HG02870 (cell line): ENCODE measurements around the gene ASB8.

Source experiments
- ATAC-seq: cut with Tn5 transposase; IDR thresholded peaks from one replicate; pipeline ENCODE4 v1.9.1; 2021; ENCODE audit warnings: mild to moderate bottlenecking, moderate library complexity; ENCODE audit not compliant: unreplicated experiment

Gene ASB8, protein sequence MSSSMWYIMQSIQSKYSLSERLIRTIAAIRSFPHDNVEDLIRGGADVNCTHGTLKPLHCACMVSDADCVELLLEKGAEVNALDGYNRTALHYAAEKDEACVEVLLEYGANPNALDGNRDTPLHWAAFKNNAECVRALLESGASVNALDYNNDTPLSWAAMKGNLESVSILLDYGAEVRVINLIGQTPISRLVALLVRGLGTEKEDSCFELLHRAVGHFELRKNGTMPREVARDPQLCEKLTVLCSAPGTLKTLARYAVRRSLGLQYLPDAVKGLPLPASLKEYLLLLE

DNA sequence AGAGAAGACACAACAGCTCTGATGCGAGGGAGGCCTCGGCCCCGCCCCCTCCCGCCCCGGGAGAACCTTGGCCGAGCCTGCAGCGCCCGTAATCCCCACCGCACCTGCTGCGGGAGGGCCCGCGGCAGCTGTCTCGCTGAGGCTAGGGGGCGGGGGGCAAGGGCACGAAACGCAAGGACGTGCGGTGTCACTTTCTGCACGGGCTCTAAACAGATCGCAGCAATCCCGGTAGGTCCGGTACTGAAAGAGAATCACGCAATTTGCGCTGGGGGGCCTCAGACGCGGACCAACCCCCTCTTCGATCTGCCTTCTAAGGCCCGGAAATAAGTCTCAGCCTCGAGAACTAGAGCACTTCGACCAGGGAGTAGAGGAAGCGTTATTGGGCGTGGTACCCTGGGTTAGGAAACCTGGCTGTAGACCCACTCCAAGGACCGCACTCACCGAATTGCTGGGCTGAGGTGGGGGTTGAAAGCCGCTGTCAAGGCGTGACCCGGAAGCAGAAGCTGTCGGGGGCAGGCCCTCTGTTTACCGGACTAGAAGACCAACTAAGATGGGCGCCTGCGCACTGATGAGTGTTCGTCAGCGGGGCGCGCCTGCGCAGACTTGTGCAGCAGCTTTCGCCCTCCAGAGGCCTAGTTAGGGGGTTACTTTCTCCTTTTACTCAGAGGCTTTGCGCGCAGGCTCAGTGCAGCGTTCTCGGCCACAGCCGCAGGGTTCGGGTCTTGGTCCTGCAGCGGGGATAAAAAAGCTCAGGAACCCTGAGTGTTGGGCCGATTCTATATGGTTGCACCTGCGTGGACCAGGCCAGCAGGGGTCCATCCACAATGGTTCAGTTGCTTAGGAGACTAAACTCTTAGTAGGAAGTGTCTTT lies at the start of gene ASB8:
ASB8 (minus strand) TSS at position 498 of the 871 bp plus-strand sequence. CDS start 4,019 bp downstream, outside the sequence.
- ATAC-seq, result peak; percentile 89

DNA sequence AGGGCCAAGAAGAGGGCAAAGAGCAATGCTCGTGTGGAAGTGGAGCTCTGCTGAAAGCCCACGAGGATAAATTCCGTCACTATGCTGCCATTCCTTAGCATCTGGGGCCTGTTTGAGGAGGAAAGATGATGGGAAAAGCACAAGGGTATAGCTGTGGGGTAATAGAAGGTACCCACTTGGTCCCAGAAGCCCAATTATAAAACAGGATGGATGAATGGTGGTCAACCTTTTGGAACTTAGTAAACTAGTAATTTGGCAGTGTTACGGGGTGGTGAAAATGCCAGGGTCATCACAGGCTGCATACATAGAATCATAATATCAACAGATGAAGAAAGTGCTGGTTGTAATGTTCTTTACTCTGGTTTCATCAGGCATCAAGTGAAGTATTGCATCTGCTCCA lies 45.9 kb upstream of the ASB8 start, which contains the start of gene OR10AD1:
OR10AD1 (minus strand) TSS at position 101 of the 400 bp plus-strand sequence; CDS start at position 101, 0 bp downstream.
- no peak for ATAC-seq

DNA sequence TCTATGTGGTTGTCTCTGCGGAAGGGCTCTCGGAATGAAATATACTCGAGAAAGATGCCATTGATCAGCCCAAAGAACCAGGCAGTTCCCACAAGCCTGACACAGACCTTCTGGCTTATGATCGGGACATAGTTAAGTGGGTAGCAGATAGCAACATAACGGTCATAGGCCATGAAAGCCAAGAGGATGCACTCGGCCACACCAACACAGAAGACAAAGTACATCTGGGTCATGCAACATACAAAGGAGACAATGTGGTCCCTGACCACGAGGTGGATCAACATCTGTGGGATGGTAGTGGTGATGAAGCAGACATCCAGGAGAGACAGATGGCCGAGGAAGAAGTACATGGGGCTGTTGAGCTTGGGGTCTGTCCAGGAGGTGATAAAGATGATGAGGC lies 45.5 kb upstream of the ASB8 start:
- no peak for ATAC-seq

DNA sequence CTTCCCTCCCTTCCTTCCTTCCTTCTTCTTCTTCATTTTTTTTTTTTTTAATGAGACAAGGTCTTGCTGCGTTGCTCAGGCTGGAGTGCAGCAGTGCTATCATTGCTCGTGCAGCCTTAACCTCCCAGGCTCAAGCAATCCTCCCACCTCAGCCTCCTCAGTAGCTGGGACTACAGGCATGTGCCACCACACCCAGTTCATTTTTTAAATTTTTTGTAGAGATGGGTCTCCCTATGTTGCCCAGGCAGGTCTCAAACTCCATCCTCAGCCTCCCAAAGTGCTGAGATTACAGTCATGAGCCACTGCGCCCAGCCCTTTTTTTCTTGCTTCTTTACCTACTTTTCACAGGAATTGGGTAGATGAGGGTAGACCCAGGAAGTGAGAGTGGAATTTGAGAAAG lies 44.2 kb upstream of the ASB8 start:
- no peak for ATAC-seq

DNA sequence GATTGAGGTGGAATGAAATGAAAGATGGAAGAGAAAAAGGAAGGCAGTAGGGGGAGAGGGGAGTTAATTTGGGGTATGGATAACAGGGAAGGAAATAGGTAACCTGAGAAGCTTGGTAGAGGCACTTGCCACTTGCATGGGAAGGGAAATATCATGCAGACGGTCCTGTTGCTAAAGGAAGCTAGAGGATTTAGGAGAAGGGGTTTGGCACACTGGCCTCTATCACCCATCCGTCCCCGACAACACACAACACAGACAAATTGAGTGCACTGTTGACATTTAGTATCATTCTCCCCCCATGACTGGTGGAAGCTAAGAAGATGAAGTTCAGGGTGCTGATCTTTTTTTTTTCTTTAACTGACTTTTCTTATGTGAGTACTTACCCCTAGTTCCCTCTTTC lies 43.8 kb upstream of the ASB8 start:
- no peak for ATAC-seq

DNA sequence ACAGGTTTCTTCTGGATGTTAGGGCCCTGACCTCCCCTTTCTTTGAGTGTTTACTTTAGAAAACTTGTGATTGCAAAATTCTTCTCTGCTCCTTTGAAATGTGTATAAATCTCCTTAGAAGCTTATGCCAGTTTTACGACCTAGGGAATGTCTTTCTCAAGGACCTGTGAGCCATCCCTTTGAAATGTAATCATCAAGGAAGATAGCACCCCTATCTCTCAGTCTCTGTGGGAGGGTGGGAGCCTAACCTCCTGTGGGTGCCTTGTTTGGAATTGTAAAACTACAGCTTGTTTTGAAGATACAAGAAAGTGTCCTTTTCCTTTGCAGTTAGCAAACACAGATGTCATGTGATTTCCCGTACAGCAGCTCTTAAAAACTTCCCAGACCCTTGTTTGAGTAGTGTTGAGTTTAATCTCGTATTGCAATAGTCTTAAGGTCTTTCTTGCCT lies 42.5 kb upstream of the ASB8 start:
- no peak for ATAC-seq

DNA sequence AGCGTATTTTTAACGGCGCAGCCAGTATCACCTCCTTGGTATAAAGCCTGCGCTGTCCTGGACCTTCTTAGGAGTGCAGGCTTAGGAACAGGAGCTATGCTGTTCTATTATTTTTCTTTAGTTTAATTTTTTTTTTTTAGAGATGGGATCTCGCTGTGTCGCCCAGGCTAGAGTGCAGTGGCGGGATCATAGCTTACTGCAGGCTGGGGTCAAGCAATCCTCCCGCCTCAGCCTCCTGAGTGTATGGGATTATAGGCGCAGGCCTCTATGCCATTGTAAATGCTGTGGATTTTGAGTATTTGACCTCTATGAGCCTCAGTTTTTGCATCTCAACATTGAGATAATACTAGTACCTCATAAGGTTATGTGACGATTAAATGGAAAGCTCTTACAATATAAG lies 41.7 kb upstream of the ASB8 start:
- no peak for ATAC-seq

DNA sequence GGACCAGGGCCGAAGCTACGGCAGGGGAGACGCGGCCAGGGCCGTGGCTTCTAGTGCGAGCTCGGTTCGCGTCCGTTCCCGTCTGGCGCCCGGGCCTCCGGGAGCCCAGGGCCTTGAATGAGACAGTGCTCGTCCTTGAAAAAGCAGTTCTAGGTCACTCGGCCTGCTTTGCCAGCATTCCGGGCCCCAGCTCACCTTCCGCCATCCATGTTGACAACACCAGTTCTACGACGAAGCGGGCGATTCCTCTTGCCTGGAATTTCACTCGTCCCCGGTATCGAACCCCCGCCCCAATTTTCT lies 41.3 kb upstream of the ASB8 start:
- ATAC-seq, result peak; percentile 8

DNA sequence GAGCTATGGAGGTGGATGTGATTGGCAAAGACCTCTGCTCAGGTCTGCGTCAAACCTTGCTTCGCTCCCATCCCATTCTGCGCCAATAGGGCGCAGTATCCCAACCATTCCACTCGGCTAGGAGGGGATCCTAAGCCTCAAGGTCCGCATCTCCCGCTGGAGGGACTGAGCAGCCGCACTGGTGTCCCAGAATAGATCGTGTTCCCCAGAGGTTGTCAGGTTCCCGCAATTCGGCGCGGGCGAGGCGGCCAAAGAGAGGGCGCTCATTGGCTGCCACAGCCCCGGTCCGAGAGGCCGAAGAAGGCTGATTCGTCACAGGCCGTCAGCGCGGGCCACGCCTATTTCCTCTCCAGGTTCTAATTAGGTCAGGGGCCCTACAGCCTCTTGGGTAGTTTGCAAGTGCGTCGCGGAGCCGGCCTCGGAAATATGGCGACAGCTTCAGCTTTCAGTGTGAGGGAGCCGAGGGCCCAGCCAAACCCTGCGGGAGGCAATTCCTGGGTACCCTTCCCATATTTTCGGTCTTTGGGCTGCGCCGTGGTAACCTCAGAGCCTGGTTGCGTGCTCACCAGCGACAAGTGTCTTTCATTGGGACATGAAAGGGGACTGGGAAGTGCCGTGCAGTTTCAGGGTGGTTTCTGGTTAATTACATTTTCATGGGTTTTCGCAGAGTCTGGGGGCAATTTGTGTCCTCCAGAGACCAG lies 40.8 kb upstream of the ASB8 start:
- peak; percentile 99 for ATAC-seq

DNA sequence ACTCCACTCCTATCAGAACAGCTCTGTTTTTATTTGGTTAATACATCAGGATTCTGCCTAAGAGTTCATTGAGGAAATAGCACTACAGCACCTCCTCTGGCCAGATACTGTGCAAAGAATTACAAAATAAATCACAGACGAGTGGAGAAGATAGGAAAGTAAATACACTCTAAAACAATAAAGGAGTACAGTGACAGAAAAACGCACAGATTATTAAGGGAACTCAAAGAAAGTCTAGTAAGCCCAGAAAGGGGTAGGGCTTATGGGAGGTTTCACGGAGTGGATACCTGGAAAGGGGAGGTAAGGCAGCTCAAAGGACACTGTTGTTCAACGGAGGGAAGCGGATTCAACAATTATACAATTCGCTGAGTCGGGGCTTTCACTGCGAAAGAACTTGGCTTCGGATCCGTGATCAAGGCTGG lies 40.2 kb upstream of the ASB8 start:
- peak; percentile 15 for ATAC-seq

DNA sequence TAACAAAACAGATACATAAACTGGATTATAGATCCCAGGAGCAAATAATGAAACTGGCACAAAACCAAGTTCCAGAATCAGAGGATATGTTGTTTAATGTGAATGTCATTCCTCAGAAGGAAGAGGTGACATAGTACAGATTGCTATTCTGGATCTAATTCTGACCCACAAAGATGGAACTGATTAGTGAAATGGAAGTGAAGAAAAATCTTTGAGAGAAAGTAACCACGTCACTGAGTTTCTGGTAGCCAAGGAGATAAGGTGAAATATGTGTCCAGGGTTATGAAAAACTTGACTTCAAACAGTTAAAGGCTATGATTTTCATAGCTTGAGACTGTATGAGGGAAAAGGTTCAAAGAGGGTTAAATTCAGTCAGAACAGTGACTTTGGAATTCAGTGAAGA lies 37.5 kb upstream of the ASB8 start:
- ATAC-seq, result no peak

DNA sequence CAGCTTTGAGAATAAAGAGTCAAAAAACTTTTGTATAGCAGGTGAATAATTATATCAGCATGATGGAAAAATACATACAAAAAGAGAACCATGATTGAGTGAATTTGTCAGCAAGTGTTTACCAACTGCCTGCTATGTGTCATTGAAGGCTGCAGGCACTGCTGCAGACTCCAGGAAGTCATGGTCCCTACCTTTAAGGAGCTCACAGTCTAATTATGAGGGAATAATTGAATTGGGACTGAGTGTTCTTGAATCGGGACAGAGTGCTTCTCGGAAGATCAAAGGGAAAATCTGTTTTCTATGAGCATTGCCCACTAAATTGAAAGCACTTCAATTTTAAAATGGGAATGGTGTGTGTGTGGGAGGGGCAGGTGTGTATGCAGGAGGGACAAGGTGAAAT lies 36.3 kb upstream of the ASB8 start:
- ATAC-seq, result no peak

DNA sequence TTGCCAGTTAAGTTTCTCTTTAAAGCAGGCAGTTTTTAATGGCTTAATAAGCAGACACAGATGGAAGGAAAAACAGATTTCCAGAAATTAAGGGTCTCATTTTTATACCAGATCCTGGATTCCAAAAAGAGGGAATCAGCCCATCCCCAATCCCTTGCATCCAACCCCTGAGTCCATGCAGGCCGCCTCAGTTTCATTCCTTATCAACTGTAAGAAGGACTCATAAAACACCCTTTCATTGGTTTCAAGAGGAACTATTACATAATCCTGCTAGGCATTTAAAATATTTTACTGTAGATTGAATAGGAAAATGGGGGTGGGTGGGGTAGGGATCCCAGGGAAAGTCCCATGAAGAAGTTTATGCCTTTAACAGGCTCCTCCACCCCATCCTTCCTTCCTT lies 35.5 kb upstream of the ASB8 start:
- no peak for ATAC-seq

DNA sequence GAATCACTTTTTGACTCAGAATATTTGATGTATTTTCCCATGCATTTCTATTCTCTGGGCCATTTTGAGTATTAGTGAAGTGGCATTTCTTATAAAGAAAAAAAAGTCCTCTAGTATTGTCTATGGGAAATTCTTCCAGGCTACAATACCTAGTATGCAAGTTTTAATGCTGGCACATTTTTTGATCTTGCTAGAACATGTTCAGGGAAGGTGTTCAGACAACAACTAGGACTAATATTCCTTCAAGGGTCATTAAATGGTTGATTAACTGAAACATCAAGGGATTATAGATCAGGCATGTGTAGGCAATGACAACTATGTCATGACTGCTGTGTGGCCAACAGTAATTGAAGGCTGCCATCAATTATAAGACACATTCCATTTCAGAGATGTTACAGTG lies 33.8 kb upstream of the ASB8 start:
- ATAC-seq, result no peak

DNA sequence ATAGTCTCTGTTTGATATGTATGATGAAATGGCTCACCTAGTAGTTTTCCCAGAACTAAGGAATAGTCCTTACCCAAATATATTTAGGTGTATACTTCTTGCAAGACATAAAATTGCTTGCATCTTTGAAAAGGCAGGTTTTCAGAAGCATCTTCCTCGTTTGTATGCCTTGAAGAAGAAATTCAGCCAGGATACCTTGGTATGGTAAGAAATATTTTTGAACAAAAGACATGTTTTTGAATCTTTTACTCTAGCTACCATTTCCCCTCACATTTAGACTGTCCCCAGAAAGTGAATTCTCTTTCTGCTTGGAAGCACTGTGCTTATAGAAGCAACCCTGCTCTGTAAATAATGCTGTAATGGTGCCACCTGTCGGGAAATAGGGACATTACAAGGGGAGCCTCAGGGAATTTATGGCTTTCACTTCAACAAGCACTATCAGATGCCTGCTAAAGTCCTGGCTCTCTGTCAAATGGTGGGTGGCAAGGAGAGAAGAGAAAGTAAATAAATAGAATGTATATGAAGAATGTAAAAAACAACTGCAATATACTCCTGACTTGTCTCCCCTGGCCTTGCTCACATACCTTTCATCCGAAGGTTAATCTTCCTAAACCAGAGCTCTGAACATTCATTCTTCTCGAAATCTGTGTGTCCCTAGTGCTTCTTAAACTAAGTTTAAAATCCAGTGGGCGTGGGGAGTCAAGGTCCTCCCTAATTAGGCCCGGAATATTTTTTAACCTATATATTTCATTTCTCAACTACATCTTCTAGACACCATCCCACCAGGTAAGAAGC lies 32.2 kb upstream of the ASB8 start:
- no peak for ATAC-seq

DNA sequence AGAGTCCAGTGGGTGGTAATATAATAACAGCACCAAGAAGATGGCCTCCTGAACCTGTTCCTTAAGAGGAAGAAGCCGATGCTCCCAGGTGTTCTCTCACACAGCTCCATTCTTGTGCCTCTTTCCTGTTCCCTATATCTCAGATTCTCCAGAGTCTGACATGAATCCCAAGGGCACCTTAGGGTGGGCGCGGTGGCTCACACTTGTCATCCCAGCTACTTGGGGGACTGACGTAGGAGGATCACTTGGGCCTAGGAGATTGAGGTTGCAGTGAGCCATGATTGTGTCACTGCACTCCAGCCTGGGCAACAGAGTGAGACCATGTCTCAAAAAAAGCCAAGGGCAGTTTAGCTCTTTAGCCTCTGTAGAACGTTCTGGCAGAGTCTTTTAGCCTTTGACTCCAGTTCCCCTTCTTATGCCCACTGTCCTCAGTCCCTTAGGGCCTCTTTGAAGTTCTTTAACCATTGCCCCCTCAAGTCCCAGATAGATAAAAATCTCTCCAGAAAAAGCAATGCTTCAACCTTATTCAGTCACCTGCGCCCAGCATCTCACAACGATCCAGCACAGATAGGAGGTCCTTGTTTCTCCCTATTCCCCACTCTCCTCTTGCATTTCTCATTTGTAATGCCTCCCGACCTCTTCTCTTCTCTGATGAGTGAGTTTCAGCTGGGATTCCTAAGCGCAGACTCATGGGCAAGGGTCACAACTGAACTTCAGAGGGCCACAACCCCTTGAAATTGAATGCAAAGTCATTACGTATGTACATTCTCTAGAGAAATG lies 30.8 kb upstream of the ASB8 start:
- no peak for ATAC-seq

DNA sequence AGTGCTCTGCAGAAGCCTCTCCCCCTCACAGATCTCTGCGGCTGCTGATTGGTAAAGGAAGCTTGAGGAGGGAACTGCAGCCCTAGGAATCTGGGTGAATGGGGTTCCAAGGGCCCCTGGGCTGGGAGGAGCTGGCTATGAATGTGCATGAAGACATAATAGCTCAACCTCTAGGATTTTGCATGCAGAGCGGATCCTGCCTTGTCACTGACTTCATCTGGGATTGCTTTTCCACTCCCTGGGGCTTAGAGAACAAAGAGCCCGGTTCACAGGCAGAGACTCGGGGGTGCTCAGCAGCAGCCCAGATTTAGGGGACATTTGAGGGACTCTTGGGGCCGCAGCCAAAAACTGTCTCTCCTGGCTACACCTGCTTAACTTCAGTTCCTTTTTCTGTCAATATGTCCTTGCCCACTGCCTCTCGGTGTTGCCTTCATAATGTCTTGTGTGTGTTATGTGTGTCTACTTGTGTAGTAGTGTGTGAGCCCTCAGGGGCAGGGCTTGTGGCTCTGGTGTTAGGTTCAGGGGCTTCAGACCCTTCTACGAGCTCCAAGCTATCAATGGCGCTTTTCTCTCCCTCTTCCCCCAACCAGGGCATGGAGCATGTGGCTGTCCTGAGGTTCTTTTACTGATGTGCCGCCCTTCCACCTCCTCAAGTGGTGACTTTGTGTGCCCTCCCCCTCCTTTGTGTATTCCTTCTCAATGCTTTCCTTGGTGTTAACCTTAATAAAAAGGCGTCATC lies 28.0 kb upstream of the ASB8 start:
- no peak for ATAC-seq

DNA sequence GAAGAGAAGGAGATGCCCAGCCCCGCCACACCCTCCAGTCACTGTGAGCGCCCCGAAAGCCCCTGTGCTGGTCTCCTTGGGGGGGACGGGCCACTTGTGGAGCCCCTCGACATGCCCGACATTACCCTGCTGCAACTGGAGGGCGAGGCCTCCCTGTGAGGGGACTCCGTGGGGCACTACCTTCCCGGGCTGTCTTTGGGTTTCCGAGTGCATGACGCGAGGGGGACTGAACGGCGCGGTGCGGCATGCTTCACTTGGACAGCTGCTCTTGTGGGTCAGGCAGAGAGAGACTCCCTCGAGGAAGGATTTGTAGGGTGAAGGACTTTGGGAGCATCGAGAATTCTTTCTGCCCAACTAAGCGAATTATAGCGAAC lies 27.2 kb upstream of the ASB8 start:
- ATAC-seq, result no peak

DNA sequence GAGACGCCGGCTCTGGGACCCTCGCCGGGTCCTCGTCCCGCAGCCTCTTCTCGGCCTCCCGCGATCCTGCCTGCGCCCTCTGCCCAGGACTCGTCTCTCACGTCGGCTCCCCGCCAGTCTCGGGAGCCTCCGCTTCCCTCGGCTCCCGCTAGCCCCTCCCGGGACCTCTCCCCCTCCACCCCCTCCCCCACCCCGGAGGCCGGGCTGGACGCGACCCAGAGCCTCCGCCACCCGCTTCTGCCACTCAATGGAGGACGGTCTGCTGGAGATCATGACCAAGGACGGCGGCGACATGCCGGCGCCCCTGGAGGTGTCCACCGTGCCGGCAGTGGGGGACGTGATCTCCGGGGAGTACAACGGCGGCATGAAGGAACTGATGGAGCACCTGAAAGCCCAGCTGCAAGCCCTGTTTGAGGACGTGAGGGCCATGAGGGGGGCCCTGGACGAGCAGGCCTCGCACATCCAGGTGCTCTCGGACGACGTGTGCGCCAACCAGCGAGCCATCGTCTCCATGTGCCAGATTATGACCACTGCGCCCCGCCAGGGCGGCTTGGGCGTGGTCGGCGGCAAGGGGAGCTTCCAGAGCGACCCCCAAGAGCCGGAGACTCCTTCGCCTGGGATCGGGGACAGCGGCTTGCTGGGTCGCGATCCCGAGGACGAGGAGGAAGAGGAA lies 26.7 kb upstream of the ASB8 start:
- no peak for ATAC-seq
